HepG2 (cell line): Measurements from ENCODE around the gene FBH1. TPM values are rescaled to one million over a fixed set of nuclear protein-coding genes. Genes with fewer than 3 reads are reported as not detected.
A peak's percentile ranks its signal among the peaks of the same experiment; 100 is the strongest.

ENCODE experiments used
- AKAP8 ChIP-seq: sonication (generic); formaldehyde crosslinking; IDR thresholded peaks from 2 replicates; pipeline ENCODE4 v1.5.1; 2020; ENCODE audit warnings: mild to moderate bottlenecking, missing genetic modification reagents
- CENPX ChIP-seq: sonication (generic); formaldehyde crosslinking; IDR thresholded peaks from 2 replicates; pipeline ENCODE4 v1.9.0; 2021; ENCODE audit warnings: mild to moderate bottlenecking, missing genetic modification reagents, moderate library complexity
- ELF1 ChIP-seq: sonication (generic); formaldehyde crosslinking; IDR thresholded peaks from 2 replicates; pipeline ENCODE4 v1.4.0; 2020; ENCODE audit warnings: missing genetic modification reagents
- HOXA7 ChIP-seq: sonication (generic); formaldehyde crosslinking; IDR thresholded peaks from 2 replicates; pipeline ENCODE4 v1.8.1; 2022; ENCODE audit warnings: mild to moderate bottlenecking, missing genetic modification reagents, moderate library complexity
- NR2C2 ChIP-seq: sonication (generic); formaldehyde crosslinking; IDR thresholded peaks from 2 replicates; pipeline ENCODE4 v1.4.0; 2020; ENCODE audit warnings: missing genetic modification reagents, mild to moderate bottlenecking, moderate library complexity, borderline replicate concordance
- ONECUT2 ChIP-seq: sonication (generic); formaldehyde crosslinking; IDR thresholded peaks from 2 replicates; pipeline ENCODE4 v1.4.0; 2020; ENCODE audit warnings: missing genetic modification reagents
- PHF20 ChIP-seq: sonication (generic); formaldehyde crosslinking; IDR thresholded peaks from 2 replicates; pipeline ENCODE4 v1.5.0; 2020; ENCODE audit warnings: mild to moderate bottlenecking, missing genetic modification reagents
- RFX3 ChIP-seq: IDR thresholded peaks from 2 replicates; pipeline ENCODE4 v1.6.1; 2016; ENCODE audit warnings: missing biosample characterization, missing genetic modification reagents
- RORA ChIP-seq: sonication (generic); formaldehyde crosslinking; IDR thresholded peaks from 2 replicates; pipeline ENCODE4 v1.5.0; 2020; ENCODE audit warnings: mild to moderate bottlenecking, missing genetic modification reagents, moderate library complexity
- SETDB1 ChIP-seq: sonication (generic); formaldehyde crosslinking; IDR thresholded peaks from 2 replicates; pipeline ENCODE4 v1.5.1; 2020; ENCODE audit warnings: missing genetic modification reagents, mild to moderate bottlenecking, borderline replicate concordance
- TBX3 ChIP-seq: fragments of 450-650 bp; IDR thresholded peaks from 2 replicates; pipeline ENCODE4 v1.6.1; 2017; ENCODE audit warnings: antibody characterized with exemption, mild to moderate bottlenecking, inconsistent platforms, borderline replicate concordance
- ZC3H13 ChIP-seq: sonication (generic); formaldehyde crosslinking; IDR thresholded peaks from 2 replicates; pipeline ENCODE4 v1.8.1; 2023; ENCODE audit warnings: mild to moderate bottlenecking, missing genetic modification reagents, moderate library complexity
- ZNF205 ChIP-seq: IDR thresholded peaks from 2 replicates; pipeline ENCODE4 v1.6.1; 2018; ENCODE audit warnings: missing biosample characterization, missing genetic modification reagents
- ZNF253 ChIP-seq: sonication (generic); formaldehyde crosslinking; IDR thresholded peaks from 2 replicates; pipeline ENCODE4 v1.8.0; 2022; ENCODE audit warnings: mild to moderate bottlenecking, missing genetic modification reagents, borderline replicate concordance
- ZNF431 ChIP-seq: sonication (generic); formaldehyde crosslinking; IDR thresholded peaks from 2 replicates; pipeline ENCODE4 v1.9.0; 2022; ENCODE audit warnings: missing genetic modification reagents, low read depth, mild to moderate bottlenecking, borderline replicate concordance
- ZNF549 ChIP-seq: sonication (generic); formaldehyde crosslinking; IDR thresholded peaks from 2 replicates; pipeline ENCODE4 v1.5.0; 2020; ENCODE audit warnings: missing genetic modification reagents
- ZNF709 ChIP-seq: sonication (generic); formaldehyde crosslinking; IDR thresholded peaks from 2 replicates; pipeline ENCODE4 v1.5.0; 2020; ENCODE audit warnings: mild to moderate bottlenecking, missing genetic modification reagents
- ZNF747 ChIP-seq: sonication (generic); formaldehyde crosslinking; IDR thresholded peaks from 2 replicates; pipeline ENCODE4 v1.8.1; 2023; ENCODE audit warnings: missing genetic modification reagents, mild to moderate bottlenecking, borderline replicate concordance
- polyA plus RNA-seq, 8 experiments: library from polyadenylated mRNA; depleted of rRNA in 3 of 8; stranded (reverse) in 7 of 8; unstranded in 1 of 8; fragments of >200 nt; fragmentation: Illumina TruSeq in 4 of 8; extraction: Trizol in 4 of 8; gene quantifications; 2 replicates each; pipeline versions ENCODE4 v1.2.1 to v1.2.3, GENCODE V29; 2011 to 2016; ENCODE audit warnings: low read depth in 4 of 8, missing spikeins in 1 of 8, mixed read lengths in 1 of 8; ENCODE audit not compliant: insufficient read depth in 1 of 8
- total RNA-seq, 5 experiments: library from RNA; depleted of rRNA; stranded (reverse); fragments of >200 nt; fragmentation: Illumina TruSeq; extraction: Trizol; gene quantifications; 2 replicates each; pipeline ENCODE4 v1.2.3, GENCODE V29; 2016; ENCODE audit warnings: low read depth in 1 of 5
- TF ChIP-seq, protein P1 (sequence below), 2 experiments: sonication (generic) in 1 of 2; formaldehyde crosslinking in 1 of 2; IDR thresholded peaks; 2 replicates each; pipeline versions ENCODE4 v1.6.1 to v1.9.0; 2014 to 2022; ENCODE audit warnings: antibody characterized with exemption in 1 of 2, borderline replicate concordance in 1 of 2, inconsistent platforms in 1 of 2, low read depth in 1 of 2, missing genetic modification reagents in 1 of 2
- TF ChIP-seq, protein P2 (sequence below): sonication (generic); formaldehyde crosslinking; IDR thresholded peaks from 2 replicates; pipeline ENCODE4 v1.5.0; 2020; ENCODE audit warnings: mild to moderate bottlenecking, low read depth, missing genetic modification reagents, borderline replicate concordance
- TF ChIP-seq, protein P3 (sequence below): IDR thresholded peaks from 2 replicates; pipeline ENCODE4 v1.6.1; 2016; ENCODE audit warnings: low read depth

FBH1 gene
- total and polyA plus RNA-seq, 2 of the 13 experiments (the other 11 are each of a cell fraction or from before 2014, with no cell fraction given), result 48.8 to 60.3 TPM

DNA sequence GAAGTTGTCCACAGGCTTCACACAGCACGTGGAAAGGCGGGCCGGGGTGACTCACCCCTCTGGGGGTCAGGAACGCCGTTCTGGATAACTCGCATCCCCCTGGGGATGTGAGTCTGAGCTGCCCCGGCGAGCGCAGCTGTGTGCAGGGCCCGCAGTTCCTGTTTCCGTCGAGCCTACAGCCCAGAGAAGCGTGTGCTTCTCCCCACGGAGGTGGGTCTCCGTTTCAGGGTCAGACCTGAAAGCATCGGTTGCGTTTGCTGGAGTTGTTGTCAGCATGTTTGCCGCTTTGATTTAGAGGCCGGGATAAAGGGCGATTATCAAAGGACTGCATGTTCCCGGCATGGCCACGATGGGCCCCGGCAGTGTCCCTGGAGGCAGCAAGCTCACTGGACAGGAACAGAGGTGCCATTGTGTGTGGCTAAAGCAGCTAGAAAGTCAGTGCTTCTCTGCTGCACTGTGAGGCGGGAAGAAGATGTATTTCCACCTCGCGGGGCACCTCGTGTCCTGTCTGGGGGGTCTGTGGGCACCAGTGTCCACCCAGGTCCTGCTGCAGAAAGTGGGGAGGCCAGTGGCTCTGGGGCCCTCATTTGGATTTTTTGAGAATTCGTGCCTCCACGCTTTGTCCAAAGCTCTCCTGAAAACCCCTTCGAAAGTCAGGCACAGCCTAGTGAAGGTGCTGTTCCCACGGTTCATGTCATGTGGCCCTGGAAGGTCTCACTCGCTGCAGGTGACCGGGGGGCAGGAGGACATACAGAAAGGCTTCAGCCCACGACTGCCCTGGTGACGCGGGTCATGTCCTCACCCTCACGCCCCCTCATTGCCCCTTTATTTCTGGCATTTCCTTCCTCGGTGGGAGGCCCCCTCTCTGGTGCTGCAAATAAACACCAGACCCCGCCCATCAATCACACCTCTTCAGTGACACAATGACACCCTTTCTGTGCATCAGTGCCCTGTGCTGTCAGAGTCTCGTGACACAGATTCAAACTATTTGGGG lies 49.4 kb upstream of the FBH1 start (continued):
- TF ChIP-seq, protein P1, sequence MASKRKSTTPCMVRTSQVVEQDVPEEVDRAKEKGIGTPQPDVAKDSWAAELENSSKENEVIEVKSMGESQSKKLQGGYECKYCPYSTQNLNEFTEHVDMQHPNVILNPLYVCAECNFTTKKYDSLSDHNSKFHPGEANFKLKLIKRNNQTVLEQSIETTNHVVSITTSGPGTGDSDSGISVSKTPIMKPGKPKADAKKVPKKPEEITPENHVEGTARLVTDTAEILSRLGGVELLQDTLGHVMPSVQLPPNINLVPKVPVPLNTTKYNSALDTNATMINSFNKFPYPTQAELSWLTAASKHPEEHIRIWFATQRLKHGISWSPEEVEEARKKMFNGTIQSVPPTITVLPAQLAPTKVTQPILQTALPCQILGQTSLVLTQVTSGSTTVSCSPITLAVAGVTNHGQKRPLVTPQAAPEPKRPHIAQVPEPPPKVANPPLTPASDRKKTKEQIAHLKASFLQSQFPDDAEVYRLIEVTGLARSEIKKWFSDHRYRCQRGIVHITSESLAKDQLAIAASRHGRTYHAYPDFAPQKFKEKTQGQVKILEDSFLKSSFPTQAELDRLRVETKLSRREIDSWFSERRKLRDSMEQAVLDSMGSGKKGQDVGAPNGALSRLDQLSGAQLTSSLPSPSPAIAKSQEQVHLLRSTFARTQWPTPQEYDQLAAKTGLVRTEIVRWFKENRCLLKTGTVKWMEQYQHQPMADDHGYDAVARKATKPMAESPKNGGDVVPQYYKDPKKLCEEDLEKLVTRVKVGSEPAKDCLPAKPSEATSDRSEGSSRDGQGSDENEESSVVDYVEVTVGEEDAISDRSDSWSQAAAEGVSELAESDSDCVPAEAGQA (IDR thresholded peaks at IDR 0.05; ENCODE audit: low read depth), result no peak
- TF ChIP-seq, protein P1 (CRISPR knock-in tag; IDR thresholded peaks at IDR 0.05; ENCODE audit: borderline replicate concordance), result no peak
- TF ChIP-seq AKAP8 (CRISPR knock-in tag) (no peak), ZNF549 (CRISPR knock-in tag) (no peak), ZNF253 (CRISPR knock-in tag) (no peak), ELF1 (CRISPR knock-in tag) (peak; percentile 79), HOXA7 (no peak), SETDB1 (CRISPR knock-in tag) (no peak), ZNF205 (CRISPR knock-in tag) (no peak), ZNF431 (CRISPR knock-in tag) (peak; percentile 78; the same call in 1 of the 2 replicates), NR2C2 (0 out of 2 replicates have a peak, but pooled peaks have one; percentile 35), RORA (no peak), ZC3H13 (CRISPR knock-in tag) (peak; percentile 74; the same call in 1 of the 2 replicates), CENPX (CRISPR knock-in tag) (no peak), ZNF747 (CRISPR knock-in tag) (peak; percentile 74; the same call in 1 of the 2 replicates), ZNF709 (CRISPR knock-in tag) (peak; percentile 83; the same call in 1 of the 2 replicates), ONECUT2 (CRISPR knock-in tag) (no peak), TBX3 (0 out of 2 replicates have a peak, but pooled peaks have one; percentile 21), RFX3 (CRISPR knock-in tag) (no peak), PHF20 (CRISPR knock-in tag) (peak; percentile 44; the same call in 1 of the 2 replicates)
- TF ChIP-seq, protein P2, sequence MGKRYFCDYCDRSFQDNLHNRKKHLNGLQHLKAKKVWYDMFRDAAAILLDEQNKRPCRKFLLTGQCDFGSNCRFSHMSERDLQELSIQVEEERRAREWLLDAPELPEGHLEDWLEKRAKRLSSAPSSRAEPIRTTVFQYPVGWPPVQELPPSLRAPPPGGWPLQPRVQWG, result no peak
- TF ChIP-seq, protein P3, sequence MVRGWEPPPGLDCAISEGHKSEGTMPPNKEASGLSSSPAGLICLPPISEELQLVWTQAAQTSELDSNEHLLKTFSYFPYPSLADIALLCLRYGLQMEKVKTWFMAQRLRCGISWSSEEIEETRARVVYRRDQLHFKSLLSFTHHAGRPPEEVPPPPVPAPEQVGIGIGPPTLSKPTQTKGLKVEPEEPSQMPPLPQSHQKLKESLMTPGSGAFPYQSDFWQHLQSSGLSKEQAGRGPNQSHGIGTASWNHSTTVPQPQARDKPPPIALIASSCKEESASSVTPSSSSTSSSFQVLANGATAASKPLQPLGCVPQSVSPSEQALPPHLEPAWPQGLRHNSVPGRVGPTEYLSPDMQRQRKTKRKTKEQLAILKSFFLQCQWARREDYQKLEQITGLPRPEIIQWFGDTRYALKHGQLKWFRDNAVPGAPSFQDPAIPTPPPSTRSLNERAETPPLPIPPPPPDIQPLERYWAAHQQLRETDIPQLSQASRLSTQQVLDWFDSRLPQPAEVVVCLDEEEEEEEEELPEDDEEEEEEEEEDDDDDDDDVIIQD (CRISPR knock-in tag), result 0 out of 2 replicates have a peak, but pooled peaks have one; percentile 37
